Right lobe of liver (tissue), 6 donors: ENCODE measurements around the gene NME8. TPM values are rescaled to one million over a fixed set of nuclear protein-coding genes. Genes with fewer than 3 reads are reported as not detected.
"Not testable (repeated sequence)": the region's sequence is repeated elsewhere in the genome, so short reads cannot be mapped to it uniquely, and the experiment has no call there.

Source experiments
- ATAC-seq, 4 donors: fragments of 200-7000 bp; cut with Tn5 transposase; one replicate each; pipeline ENCODE4 v1.9.1; 2020; ENCODE audit warnings: mild to moderate bottlenecking in 4 of 4, moderate library complexity in 4 of 4
- DNase-seq, 3 donors: peaks; one replicate each; pipeline ENCODE4 v3.0.0-alpha.2; 2020
- H3K27ac ChIP-seq, 3 donors: fragments of 200-600 bp; one replicate each; pipeline ENCODE4 v1.8.0; 2022
- H3K27me3 ChIP-seq, 2 donors: fragments of 200-600 bp; one replicate each; pipeline ENCODE4 v1.8.0; 2022
- H3K36me3 ChIP-seq, 4 donors: fragments of 200-600 bp; sonication (generic) in 1 of 4; one replicate each; pipeline versions ENCODE4 v1.5.1 to v1.8.0; 2017 to 2022; ENCODE audit warnings: control low read depth in 1 of 4
- H3K4me1 ChIP-seq, 4 donors: fragments of 200-600 bp; sonication (generic) in 1 of 4; one replicate each; pipeline versions ENCODE4 v1.5.1 to v1.8.0; 2017 to 2022; ENCODE audit warnings: control low read depth in 1 of 4
- H3K4me3 ChIP-seq, 3 donors: fragments of 200-600 bp; one replicate each; pipeline ENCODE4 v1.8.0; 2022
- H3K9me3 ChIP-seq, 4 donors: fragments of 200-600 bp; sonication (generic) in 1 of 4; one replicate each; pipeline versions ENCODE4 v1.5.1 to v1.8.0; 2017 to 2022; ENCODE audit warnings: control low read depth in 1 of 4
- CTCF ChIP-seq, 4 donors: fragments of 200-600 bp in 3 of 4; fragments of 450-650 bp in 1 of 4; IDR thresholded peaks; one replicate each; pipeline versions ENCODE4 v1.5.1 to v1.8.0; 2016 to 2022; ENCODE audit warnings: antibody characterized with exemption in 4 of 4, mild to moderate bottlenecking in 2 of 4
- POLR2A ChIP-seq: fragments of 450-650 bp; IDR thresholded peaks from one replicate; pipeline ENCODE4 v1.6.1; 2017; ENCODE audit warnings: antibody characterized with exemption, mild to moderate bottlenecking
- WGBS: methylation state at CpG from one replicate; pipeline ENCODE4 v1.1.6; 2018; ENCODE audit warnings: low coverage, low lambda C conversion rate; ENCODE audit not compliant: insufficient coverage; ENCODE audit errors: missing lambda C conversion rate; 5-methylcytosine and 5-hydroxymethylcytosine counted together
- intact Hi-C, 2 donors: fragments of 100-400 bp; cut with DNase I; formaldehyde crosslinking; loops; one replicate each; pipeline versions ENCODE4 v1.11.2 to v1.14.1; 2022
- long read RNA-seq: library from polyadenylated mRNA; unstranded; transcript quantifications from one replicate; pipeline ENCODE4 v2.0.0, GENCODE V29; 2019
- total RNA-seq, 6 experiments: library from RNA; depleted of rRNA in 2 of 6; stranded (reverse); fragments of >200 nt in 2 of 6; fragmentation: NEBNext Ultra II Directional in 3 of 6; extraction: Animal tissue kit (Norgen Biotek cat#: 25700) in 3 of 6; gene quantifications; one replicate each; pipeline versions ENCODE4 v1.1.0 to v1.2.4, GENCODE V29; 2016 to 2023
- donor health status: DM: no; HTN: yes; CAD: no.
- donor health status: DM: no; HTN: no; CAD: no.
- donor health status: DM: no; HTN: no; CAD: no.
- donor health status: DM: no; HTN: yes; CAD: no.
- donor health status: DM: no; HTN: yes; CAD: no.

The NME8 gene, protein sequence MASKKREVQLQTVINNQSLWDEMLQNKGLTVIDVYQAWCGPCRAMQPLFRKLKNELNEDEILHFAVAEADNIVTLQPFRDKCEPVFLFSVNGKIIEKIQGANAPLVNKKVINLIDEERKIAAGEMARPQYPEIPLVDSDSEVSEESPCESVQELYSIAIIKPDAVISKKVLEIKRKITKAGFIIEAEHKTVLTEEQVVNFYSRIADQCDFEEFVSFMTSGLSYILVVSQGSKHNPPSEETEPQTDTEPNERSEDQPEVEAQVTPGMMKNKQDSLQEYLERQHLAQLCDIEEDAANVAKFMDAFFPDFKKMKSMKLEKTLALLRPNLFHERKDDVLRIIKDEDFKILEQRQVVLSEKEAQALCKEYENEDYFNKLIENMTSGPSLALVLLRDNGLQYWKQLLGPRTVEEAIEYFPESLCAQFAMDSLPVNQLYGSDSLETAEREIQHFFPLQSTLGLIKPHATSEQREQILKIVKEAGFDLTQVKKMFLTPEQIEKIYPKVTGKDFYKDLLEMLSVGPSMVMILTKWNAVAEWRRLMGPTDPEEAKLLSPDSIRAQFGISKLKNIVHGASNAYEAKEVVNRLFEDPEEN
- under 1 TPM in 1 of 6 experiments, not detected in 5; 0.53 TPM for total RNA-seq
- long read RNA-seq, result 0 reads

DNA sequence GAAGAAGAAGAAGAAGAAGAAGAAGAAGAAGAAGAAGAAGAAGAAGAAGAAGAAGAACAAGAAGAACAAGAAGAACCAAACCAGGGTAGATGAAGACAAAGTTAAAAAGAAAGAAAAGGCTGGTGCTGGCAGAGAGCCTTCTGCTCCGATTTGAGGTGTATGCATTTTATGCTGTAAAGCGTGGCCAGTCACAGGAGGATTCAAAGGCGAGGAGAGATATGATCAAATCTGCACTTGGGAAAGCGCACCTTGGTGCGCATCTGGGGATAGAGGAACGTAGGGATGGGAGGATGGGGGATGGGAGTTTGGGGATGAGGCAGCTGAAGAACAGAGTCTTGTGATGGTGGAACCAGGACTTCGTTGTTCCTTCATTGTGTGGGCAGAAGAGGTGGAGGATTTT lies at the start of gene NME8:
Gene NME8 (plus strand): TSS at position 301 of the 400 bp plus-strand sequence. CDS start 1,670 bp downstream, outside the sequence.
- Histone ChIP-seq H3K9me3 (no peaks in the 10 kb centered on the region), H3K27me3 (no peaks in the 10 kb centered on the region), H3K4me3 (no peak within 1 kb of the TSS), H3K36me3 (no peaks in the 10 kb centered on the region), H3K27ac (no peak within 1 kb of the TSS), H3K4me1 (no peaks in the 10 kb centered on the region)
- DNase-seq (no peak), ATAC-seq (no peak)
- no peak for TF ChIP-seq CTCF (IDR thresholded peaks at IDR 0.05)
- no peak for TF ChIP-seq POLR2A
- WGBS, result 63% methylated on average over 5 of the region's 7 CpGs
- intact Hi-C loops, result no loop called here

- TF ChIP-seq POLR2A (no peak), CTCF (IDR thresholded peaks at IDR 0.05) (no peak)
- no peaks in the 10 kb centered on the region for H3K4me1 ChIP-seq
- intact Hi-C loops, result no loop called here
- ATAC-seq (no peak), DNase-seq (no peak)
- WGBS, result 57% methylated on average over 2 of the region's 2 CpGs
- H3K4me3 ChIP-seq, result no peak overlapping the region
- no peaks in the 10 kb centered on the region for H3K36me3 ChIP-seq
- H3K27me3 ChIP-seq, result no peaks in the 10 kb centered on the region
- no peaks in the 10 kb centered on the region for H3K9me3 ChIP-seq
- H3K27ac ChIP-seq, result no peak overlapping the region
These were observed 42.2 kb upstream of the NME8 start for GRCh38 chr7:37806152-37806551.

DNA sequence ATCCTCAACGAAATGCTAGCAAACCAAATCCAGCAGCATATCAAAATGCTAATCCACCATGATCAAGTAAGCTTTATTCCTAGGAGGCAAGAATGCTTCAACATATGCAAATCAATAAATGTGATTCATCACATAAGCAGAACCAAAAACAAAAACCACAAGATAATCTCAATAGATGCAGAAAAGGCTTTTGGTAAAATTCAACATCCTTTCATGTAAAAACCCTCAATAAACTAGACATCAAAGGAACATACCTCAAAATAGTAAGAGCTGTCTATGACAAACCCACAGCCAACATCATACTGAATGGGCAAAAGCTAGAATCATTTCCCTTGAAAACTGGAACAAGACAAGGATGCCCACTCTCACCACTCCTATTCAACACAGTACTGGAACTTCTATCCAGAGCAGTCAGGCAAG lies 36.2 kb upstream of the NME8 start:
- H3K27ac ChIP-seq, H3K4me3 ChIP-seq, H3K4me1 ChIP-seq, intact Hi-C loops, H3K9me3 ChIP-seq, H3K27me3 ChIP-seq, H3K36me3 ChIP-seq, ATAC-seq, DNase-seq: not testable (repeated sequence)
- 27% methylated on average over 1 of the region's 1 CpG for WGBS

DNA sequence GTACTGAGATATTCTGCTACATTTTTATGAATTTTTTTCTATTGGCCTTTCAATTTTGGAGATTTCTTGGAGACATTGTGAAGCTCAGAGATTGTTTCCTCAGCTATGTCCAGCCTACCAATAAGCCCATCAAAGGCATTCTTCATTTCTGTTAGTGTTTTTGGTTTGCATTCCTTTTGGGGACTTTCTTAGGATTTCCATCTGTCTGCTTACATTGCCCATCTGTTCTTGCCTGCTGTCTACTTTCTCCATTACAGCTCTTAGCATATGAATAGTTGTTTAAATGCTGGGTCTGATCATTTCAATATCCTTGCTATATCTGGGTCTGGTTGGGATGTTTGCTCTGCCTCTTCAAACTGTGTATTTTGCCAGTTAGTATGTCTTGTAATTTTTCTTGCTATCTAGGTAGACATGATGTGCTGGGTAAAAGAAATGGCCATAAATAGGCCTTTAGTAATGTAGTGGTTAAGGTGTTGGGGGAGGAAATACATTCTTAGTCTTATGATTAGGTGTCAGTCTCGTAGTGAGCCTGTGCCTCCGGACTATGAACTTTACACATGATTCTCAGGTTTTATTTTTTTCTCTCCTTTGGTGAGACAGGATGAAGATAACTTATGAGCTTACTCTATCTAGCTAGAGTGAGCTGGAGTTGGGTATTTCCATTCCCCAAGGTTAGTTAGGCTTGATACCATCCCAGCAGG lies 32.6 kb upstream of the NME8 start:
- Histone ChIP-seq H3K27ac (no peak overlapping the region), H3K9me3 (no peaks in the 10 kb centered on the region), H3K27me3 (no peaks in the 10 kb centered on the region), H3K4me1 (no peaks in the 10 kb centered on the region), H3K36me3 (no peaks in the 10 kb centered on the region), H3K4me3 (no peak overlapping the region)
- ATAC-seq (no peak), DNase-seq (no peak)
- TF ChIP-seq POLR2A, result no peak
- TF ChIP-seq CTCF (IDR thresholded peaks at IDR 0.05), result no peak
- intact Hi-C loops, result no loop called here
- WGBS, result 11% methylated on average over 2 of the region's 2 CpGs
